ENCODE data around the gene RNU5D-1.

Gene RNU5D-1

DNA sequence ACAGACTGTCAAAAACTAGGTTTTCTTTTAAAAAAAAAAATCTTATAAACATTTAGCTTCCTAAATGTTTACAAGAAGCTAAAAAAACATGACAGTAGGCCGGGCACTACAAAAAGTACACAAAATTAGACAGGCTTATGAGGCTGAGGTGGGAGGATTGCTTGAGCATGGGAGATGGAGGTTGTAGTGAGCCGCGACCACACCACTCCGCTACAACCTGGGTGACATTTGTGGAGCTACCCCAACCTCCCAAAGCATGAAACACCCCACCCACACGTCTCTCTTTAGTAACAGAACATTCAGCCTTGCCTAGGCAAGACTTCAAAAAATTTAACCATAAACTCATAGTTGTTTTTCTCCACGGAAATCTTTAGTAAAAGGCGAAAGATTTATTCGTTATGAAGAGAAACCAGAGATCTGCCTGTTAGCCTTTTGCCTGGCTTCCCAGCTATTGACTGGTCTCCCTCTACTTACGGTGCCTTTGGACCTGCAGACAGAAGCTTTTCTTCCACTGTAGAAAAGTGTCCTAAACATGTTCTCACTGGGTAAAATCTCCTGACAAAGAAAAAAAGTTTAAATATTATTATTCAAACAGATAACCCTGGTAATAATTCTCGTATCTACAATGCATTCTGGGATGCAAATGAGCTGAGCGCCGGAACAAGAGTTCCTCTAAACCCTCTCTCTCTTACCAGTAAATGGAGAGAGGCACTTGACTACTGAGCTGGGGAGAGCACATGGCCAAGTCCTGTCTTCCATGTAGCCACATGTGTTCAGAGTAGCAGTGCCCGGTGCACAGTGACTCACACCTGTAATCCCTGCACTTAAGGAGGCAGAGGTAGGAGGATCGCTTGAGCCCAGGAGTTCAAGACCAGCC, 9.2 kb downstream of the RNU5D-1 start:
- H3K27ac Mint-ChIP-seq, result peak overlapping the region; percentile 93
- peaks cover 43 to 74% of the 10 kb centered on the region in 2 donors for H3K4me1 Mint-ChIP-seq
- DNase-seq (peak; percentile 92), ATAC-seq (replicated peaks) (peak; percentile 81 to 85)
- H3K27me3 Mint-ChIP-seq, result no peaks in the 10 kb centered on the region
- peak overlapping the region; percentile 55 to 58 for H3K4me3 Mint-ChIP-seq
- H3K9me3 Mint-ChIP-seq, result peaks cover 0 to 2% of the 10 kb centered on the region in 2 donors
- peaks cover 2 to 8% of the 10 kb centered on the region in 2 donors for H3K36me3 Mint-ChIP-seq

DNA sequence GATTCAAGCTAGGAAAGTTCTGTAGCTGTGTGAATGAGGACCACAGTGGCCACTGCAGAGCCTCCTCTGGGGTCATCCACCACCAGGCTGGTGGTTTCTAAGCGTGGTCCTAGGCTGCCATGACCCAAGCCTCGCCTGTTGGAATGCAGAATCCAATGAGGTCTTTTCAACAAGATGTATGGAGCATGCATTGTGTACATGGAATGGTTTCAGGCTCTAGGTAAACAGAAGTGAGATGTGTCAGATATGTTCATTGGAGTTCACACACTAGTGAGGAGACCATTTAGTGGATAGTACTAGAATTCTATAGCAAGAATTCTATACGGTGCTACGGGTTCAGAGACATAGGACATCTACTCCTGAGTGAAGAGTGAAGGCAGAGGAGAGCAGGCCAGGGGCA, 10.7 kb downstream of the RNU5D-1 start:
- Mint-ChIP-seq H3K9me3 (peaks cover 0 to 2% of the 10 kb centered on the region in 2 donors), H3K27me3 (no peaks in the 10 kb centered on the region), H3K4me1 (peaks cover 47 to 82% of the 10 kb centered on the region in 2 donors), H3K27ac (peak overlapping the region; percentile 93), H3K36me3 (peaks cover 2 to 6% of the 10 kb centered on the region in 2 donors), H3K4me3 (peak overlapping the region in 1 of 2 donors; percentile 37)
- ATAC-seq (replicated peaks), result no peak
- DNase-seq, result no peak

DNA sequence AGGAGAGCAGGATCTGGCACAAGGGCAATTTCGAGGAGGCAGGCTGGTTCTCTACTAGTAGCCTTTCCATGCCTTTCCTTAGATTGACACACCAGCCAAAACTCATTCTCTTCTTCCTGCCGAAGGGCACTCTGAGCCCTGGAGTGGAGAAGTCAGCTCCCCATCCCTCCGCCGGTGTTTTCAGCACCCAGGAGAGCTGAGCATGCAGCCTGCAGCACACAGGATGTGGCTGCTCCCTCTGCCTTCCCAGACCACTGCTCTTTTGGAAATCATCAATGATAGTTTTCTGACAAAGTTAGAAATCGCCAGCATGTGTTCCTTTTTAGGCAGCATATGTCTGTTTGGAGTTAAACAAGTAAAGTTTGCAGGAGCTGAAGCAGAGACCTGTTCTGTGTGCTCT, 11.7 kb downstream of the RNU5D-1 start:
- DNase-seq, result no peak
- no peaks in the 10 kb centered on the region for H3K9me3 Mint-ChIP-seq
- H3K27ac Mint-ChIP-seq, result no peak overlapping the region
- H3K36me3 Mint-ChIP-seq, result no peaks in the 10 kb centered on the region
- no peak for ATAC-seq (replicated peaks)
- peaks cover 46 to 82% of the 10 kb centered on the region in 2 donors for H3K4me1 Mint-ChIP-seq
- H3K4me3 Mint-ChIP-seq, result no peak overlapping the region
- no peaks in the 10 kb centered on the region for H3K27me3 Mint-ChIP-seq

DNA sequence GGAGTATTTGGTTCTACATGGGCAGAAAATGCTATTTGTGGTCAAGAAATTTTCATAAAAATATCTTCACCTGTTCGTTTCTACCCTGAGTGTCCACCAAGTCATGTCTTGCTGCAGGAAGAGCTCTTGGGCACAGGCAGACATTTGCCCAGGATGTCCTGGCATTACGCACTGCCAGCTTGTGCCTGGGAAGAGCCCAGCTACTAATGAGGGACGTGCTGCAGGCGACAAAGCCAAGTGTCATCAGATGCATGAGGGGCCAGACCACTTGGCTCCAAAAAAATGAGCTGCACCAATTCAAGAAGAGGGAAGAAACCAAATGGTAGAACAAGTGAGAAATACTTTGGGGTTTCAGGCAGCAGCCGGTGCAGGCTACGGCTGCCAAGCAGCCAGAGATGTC, 12.9 kb downstream of the RNU5D-1 start:
- peaks cover 44 to 84% of the 10 kb centered on the region in 2 donors for H3K4me1 Mint-ChIP-seq
- no peak overlapping the region for H3K27ac Mint-ChIP-seq
- ATAC-seq (replicated peaks) (no peak), DNase-seq (no peak)
- no peaks in the 10 kb centered on the region for H3K36me3 Mint-ChIP-seq
- H3K27me3 Mint-ChIP-seq, result no peaks in the 10 kb centered on the region
- no peaks in the 10 kb centered on the region for H3K9me3 Mint-ChIP-seq
- H3K4me3 Mint-ChIP-seq, result no peak overlapping the region

DNA sequence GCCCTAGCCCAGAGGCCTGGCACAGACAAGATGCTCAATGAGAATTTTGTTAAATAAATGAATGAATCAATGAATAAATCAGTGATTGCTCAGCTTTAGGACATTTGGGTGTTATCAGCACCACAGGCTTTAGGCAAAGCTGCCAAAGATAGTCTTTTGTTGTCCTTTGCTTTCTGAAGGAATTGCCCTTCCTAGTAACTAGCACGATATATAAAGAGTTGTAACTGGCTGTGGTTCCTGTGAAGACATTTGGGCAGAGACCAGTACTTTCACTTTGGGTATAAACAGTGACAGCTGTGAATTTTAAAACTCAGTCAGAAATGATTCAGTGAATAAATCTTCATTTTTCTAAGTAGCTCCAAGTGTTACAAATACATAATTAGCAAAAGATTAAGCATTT, 13.3 kb downstream of the RNU5D-1 start:
- no peak overlapping the region for H3K4me3 Mint-ChIP-seq
- no peaks in the 10 kb centered on the region for H3K9me3 Mint-ChIP-seq
- no peak overlapping the region for H3K27ac Mint-ChIP-seq
- no peaks in the 10 kb centered on the region for H3K27me3 Mint-ChIP-seq
- H3K4me1 Mint-ChIP-seq, result peaks cover 43 to 85% of the 10 kb centered on the region in 2 donors
- no peaks in the 10 kb centered on the region for H3K36me3 Mint-ChIP-seq
- ATAC-seq (replicated peaks), result no peak
- DNase-seq, result no peak

DNA sequence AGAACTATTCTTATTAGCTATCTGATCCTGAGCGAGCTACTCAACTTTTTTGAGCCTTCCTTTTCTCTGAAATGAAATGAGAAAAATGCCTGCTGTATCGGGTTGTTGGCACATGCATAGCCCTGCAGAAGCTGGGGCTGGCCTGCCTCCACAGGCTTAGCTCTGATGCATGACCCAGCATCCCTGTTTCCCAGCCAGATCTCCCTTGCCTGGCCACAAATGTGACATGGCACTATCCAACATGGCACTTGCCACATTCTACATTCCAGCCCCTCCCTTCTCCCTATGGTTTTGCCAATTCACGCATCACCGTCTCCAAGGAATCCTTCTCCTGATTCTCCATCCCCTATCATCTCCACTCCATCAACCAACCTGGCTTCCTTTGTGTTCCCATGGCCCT, 13.8 kb downstream of the RNU5D-1 start:
- Mint-ChIP-seq H3K4me3 (no peak overlapping the region), H3K27ac (no peak overlapping the region), H3K36me3 (no peaks in the 10 kb centered on the region), H3K27me3 (no peaks in the 10 kb centered on the region), H3K9me3 (no peaks in the 10 kb centered on the region), H3K4me1 (peaks cover 43 to 82% of the 10 kb centered on the region in 2 donors)
- no peak for DNase-seq
- ATAC-seq (replicated peaks), result no peak

DNA sequence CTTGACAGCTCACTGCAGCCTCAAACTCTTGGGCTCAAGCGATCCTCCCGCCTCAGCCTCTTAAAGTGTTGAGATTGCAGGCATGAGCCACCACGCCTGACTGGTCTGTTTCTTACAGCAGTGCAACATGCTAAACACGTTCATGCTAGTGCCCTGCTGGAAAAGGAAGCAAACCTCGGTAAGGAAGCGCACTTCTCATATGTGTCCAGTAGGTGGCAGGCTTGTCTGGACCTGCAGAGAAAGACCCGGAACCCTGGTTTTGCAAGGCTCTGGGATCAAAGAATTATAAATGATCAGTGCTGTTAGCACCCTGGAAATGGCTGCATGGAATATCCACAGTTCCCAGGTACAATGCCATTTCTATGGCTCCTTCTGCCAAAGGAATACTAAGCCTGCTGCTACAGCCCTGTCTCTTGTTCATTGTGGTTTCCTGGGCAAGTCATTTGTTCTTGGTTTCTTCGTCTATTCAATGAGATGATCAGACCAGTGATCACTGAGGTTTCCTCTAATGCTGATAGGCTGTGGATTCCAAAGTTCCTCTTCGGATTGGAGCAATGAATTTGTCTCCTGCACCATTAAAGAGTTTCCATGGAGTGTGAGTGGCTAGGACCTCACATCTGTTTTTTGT, 15.9 kb downstream of the RNU5D-1 start:
- Mint-ChIP-seq H3K9me3 (no peaks in the 10 kb centered on the region), H3K4me1 (peaks cover 33 to 72% of the 10 kb centered on the region in 2 donors), H3K27ac (no peak overlapping the region), H3K36me3 (no peaks in the 10 kb centered on the region), H3K27me3 (no peaks in the 10 kb centered on the region), H3K4me3 (peak overlapping the region in 1 of 2 donors; percentile 39)
- ATAC-seq (replicated peaks) (peak; percentile 65 to 72), DNase-seq (peak; percentile 62)

DNA sequence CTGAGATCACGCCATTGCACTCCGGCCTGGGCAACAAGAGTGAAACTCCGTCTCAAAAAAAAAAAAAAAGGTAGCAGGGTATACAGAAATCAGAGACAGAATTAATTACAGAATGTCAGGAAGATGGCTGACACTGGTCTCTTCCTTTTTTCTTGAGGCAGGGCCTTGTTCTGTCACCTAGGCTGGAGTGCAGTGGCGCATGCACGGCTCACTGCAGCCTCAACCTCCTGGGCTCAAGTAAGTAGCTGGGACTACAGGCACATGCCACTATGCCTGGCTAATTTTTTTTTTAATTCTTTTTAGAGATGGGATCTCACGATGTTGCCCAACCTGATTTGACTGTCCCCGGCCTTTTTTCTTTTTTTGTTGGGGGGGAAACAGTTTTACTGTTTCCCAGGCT, 16.4 kb downstream of the RNU5D-1 start:
- no peak for DNase-seq
- Mint-ChIP-seq H3K27me3 (no peaks in the 10 kb centered on the region), H3K9me3 (no peaks in the 10 kb centered on the region), H3K4me3 (peak overlapping the region in 1 of 2 donors; percentile 39), H3K36me3 (no peaks in the 10 kb centered on the region), H3K4me1 (peaks cover 33 to 67% of the 10 kb centered on the region in 2 donors), H3K27ac (no peak overlapping the region)
- ATAC-seq (replicated peaks), result peak; percentile 49 to 50

DNA sequence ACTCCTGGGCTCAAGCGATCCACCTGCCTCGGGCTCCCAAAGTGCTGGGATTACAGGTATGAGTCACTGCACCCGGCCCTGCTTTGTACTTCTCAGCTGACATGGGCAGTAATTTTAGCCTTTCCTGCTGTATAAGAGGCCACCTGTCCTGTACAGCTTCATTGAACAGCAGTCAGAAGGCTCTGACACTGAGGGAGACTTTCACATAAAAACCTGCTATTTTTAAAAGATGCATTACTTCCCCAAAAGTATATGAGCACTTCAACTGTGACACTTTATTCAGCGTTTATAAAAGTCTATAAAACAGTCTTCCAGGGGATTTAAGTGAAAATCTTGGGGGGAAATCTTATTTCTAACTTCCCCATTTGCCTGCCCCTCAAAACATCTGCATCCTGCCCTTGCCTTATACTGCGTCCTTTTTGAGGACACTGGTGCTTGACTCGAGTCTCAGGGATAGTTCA, 17.6 kb downstream of the RNU5D-1 start:
- Mint-ChIP-seq H3K27me3 (no peaks in the 10 kb centered on the region), H3K4me3 (peak overlapping the region; percentile 37 to 39)

DNA sequence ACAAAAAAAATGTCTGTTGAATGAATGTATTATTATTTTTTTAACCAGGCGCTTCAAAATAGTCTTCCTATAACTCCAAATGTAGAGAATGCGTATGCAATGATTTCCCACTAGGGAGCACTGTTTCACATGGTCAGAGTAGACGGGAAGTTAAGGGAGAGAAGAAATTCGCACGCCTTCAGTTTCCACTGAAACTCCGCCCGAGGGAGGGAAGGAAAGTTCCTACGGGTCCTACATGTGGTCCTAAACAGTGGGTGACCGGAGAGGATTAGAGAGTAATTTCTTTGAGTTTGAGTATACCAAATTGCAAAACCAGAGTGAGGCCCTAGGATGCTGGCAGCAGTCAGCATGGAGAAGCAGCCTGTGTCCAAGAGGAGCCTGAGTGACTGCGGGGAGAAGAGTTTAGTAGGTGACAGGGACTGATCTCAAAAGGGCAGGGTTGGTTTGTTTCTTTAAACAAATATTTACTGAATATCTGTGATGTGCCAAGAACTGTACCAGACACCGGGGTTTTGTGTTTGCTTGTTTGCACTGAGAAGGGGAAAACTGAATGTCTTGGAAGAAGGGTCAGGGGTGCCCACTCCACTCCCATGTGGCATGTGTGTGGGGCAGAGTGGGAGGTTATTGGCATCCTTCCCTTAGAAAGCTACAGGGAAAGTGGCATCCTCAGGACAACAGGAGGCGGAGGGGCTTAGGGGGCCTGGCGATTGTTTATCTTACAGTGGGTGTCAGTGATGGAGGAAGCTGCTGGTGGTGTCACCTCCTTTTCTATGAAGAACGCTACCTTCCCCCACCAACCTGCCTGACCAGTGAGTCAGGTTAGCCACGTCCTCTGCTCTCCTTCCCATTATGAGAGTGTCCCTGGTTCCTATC, 22.8 kb downstream of the RNU5D-1 start:
- Mint-ChIP-seq H3K36me3 (no peaks in the 10 kb centered on the region), H3K9me3 (no peaks in the 10 kb centered on the region), H3K4me1 (peaks cover 19 to 29% of the 10 kb centered on the region in 2 donors), H3K4me3 (peak overlapping the region; percentile 48 to 58), H3K27me3 (no peaks in the 10 kb centered on the region), H3K27ac (peak overlapping the region; percentile 52)
- ATAC-seq (replicated peaks), result peak; percentile 64 to 71
- no peak for DNase-seq

More for the DNA sequence above, 17.6 kb downstream of the RNU5D-1 start:
- H3K4me1 Mint-ChIP-seq, result peaks cover 37 to 64% of the 10 kb centered on the region in 2 donors
- no peaks in the 10 kb centered on the region for H3K9me3 Mint-ChIP-seq
- DNase-seq (no peak), ATAC-seq (replicated peaks) (peak; percentile 72 to 78)
- H3K27ac Mint-ChIP-seq, result peak overlapping the region; percentile 56
- H3K36me3 Mint-ChIP-seq, result no peaks in the 10 kb centered on the region

DNA sequence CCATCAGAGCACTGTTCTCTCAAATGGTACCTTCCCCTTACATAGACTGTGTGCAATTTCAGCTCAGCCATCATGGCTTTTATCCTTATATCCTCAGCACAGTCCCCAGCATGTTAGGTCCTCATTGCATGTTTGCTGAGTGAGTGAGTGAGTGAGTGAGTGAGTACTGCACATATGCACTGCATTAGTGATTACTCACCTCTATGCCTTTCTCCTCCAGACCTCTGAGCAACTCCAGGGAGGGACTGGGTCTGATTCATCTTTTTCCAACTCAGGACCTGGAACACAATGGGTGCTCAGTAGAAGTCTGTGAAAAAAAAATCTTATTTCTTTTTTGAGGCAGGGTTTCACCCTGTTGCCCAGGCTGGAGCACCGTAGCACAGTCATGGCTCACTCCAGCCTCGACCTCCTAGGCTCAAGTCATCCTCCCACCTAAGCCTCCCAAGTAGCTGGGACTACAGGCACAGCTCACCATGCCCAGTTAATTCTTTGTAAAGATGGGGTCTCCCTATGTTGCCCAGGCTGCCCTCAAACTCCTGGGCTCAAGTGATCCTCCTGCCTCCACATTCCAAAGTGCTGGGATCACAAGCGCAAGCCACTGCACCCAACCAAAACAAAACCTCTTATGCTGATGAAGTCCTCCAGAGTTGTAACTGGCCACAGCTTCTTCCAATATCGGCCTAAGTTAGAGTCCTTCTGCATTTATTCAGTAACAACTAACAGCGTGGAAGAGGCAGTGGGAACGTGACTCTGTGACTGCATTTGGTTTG, 23.7 kb downstream of the RNU5D-1 start:
- ATAC-seq (replicated peaks), result no peak
- H3K9me3 Mint-ChIP-seq, result no peaks in the 10 kb centered on the region
- no peak overlapping the region for H3K4me3 Mint-ChIP-seq

DNA sequence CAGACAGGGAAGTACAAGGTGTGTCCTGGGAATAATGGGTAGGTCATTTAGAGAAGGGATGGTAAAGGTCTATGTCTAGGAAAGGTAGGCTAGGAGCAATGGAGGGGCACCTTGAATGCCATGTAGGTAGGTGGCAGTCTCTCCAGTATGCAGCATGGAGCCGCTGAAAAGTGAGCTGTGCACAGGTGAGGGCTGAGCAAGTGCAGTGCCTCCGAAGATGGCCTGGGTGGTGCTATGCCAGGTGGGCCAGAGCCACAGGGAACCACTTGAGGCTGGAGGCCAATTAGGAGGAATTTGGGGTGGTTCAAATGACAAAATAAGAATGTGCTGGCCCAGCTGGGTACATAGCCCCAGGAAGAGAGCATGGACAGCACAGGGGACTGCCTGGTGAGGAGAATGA, 25.0 kb downstream of the RNU5D-1 start:
- no peak overlapping the region for H3K4me3 Mint-ChIP-seq
- DNase-seq (no peak), ATAC-seq (replicated peaks) (no peak)
- H3K27ac Mint-ChIP-seq, result no peak overlapping the region
- H3K36me3 Mint-ChIP-seq, result no peaks in the 10 kb centered on the region
- no peaks in the 10 kb centered on the region for H3K27me3 Mint-ChIP-seq
- H3K9me3 Mint-ChIP-seq, result no peaks in the 10 kb centered on the region
- peaks cover 16 to 17% of the 10 kb centered on the region in 2 donors for H3K4me1 Mint-ChIP-seq

More for the DNA sequence above, 23.7 kb downstream of the RNU5D-1 start:
- H3K27ac Mint-ChIP-seq, result no peak overlapping the region
- DNase-seq, result no peak
- H3K4me1 Mint-ChIP-seq, result peaks cover 17 to 21% of the 10 kb centered on the region in 2 donors
- no peaks in the 10 kb centered on the region for H3K27me3 Mint-ChIP-seq
- no peaks in the 10 kb centered on the region for H3K36me3 Mint-ChIP-seq

DNA sequence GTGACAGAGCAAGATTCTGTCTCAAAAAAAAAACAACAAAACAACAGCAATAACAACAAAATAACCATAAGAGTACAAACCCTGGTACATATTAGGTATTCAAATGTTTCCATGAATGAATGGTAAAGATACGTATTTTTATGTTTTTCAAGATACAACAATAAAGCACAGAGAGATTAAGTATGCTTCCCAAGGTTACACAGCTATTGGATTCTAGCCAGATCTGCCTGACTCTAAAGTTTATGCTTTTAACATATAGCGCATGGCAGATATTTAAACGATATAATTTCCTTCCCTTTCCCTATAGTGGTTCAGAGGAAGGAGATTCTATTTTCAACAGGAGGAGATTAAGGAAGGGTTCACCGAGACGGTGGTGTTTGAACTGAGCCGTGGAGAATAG, 25.5 kb downstream of the RNU5D-1 start:
- DNase-seq (no peak), ATAC-seq (replicated peaks) (no peak)
- H3K9me3 Mint-ChIP-seq, result no peaks in the 10 kb centered on the region
- no peaks in the 10 kb centered on the region for H3K27me3 Mint-ChIP-seq
- H3K27ac Mint-ChIP-seq, result no peak overlapping the region
- H3K4me1 Mint-ChIP-seq, result peaks cover 16 to 17% of the 10 kb centered on the region in 2 donors
- no peak overlapping the region for H3K4me3 Mint-ChIP-seq
- no peaks in the 10 kb centered on the region for H3K36me3 Mint-ChIP-seq
